Measurements from ENCODE around the gene CAMTA1. TPM values are rescaled to one million over a fixed set of nuclear protein-coding genes. Genes with fewer than 3 reads are reported as not detected.

CAMTA1 gene
- total RNA-seq, 2 experiments from 2014 or later, result 45.5 to 45.6 TPM

GRCh38 chr1:7387053-7387927 is 602.0 kb downstream of the CAMTA1 start:
- Mint-ChIP-seq H3K27ac (no peak overlapping the region), H3K36me3 (no peaks in the 10 kb centered on the region), H3K4me1 (no peaks in the 10 kb centered on the region), H3K27me3 (no peaks in the 10 kb centered on the region), H3K4me3 (no peak overlapping the region), H3K9me3 (no peaks in the 10 kb centered on the region)
- no peak for ATAC-seq (ENCODE audit: low read depth)
- no peak for DNase-seq
- POLR2A ChIA-PET, result no interaction called here

GRCh38 chr1:7388141-7388487 is 602.9 kb downstream of the CAMTA1 start:
- no peak overlapping the region for H3K4me3 Mint-ChIP-seq
- H3K9me3 Mint-ChIP-seq, result no peaks in the 10 kb centered on the region
- H3K4me1 Mint-ChIP-seq, result no peaks in the 10 kb centered on the region
- no peaks in the 10 kb centered on the region for H3K36me3 Mint-ChIP-seq
- POLR2A ChIA-PET, result no interaction called here
- H3K27me3 Mint-ChIP-seq, result no peaks in the 10 kb centered on the region
- ATAC-seq (ENCODE audit: low read depth) (no peak), DNase-seq (no peak)
- H3K27ac Mint-ChIP-seq, result no peak overlapping the region

DNA sequence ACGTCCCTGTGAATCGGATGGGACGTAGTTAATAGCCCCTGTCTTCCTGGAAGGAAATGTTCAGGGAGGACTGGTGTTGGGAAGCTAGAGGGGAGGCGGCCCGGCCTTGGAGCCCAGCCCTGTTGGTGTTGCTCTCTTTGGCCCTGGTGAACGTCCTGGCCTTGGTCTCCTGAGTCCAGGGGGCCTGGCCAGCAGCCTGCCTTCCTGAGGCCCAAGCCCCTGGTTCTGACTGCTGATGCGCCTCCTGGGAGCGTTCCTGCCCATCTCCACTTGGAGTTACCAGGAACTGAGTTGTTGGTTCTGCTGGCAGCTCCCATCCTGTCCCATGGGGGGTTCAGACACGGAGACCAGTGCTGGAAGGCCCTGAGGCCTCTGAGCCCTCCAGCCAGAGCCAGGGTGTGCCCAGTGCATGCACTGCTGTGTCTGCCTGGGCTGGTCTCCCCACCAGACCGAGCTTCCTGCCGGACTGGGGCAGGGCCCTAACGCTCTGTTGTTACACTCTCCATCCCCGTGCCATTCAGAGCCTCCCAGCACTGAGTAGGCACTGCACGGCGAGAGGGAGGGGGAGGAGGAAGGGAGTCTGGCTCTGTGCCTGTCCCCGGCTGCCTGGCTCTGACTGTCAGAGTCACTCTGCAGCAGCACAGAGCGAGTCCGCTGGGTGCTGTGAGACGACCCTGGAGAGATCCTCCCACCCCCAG is 603.4 kb downstream of the CAMTA1 start:
- Mint-ChIP-seq H3K27me3 (no peaks in the 10 kb centered on the region), H3K27ac (no peak overlapping the region)
- no peak for DNase-seq

GRCh38 chr1:7389201-7389905 is 604.1 kb downstream of the CAMTA1 start:
- Mint-ChIP-seq H3K9me3 (no peaks in the 10 kb centered on the region), H3K36me3 (no peaks in the 10 kb centered on the region)
- DNase-seq, result no peak

More for the DNA sequence above, 603.4 kb downstream of the CAMTA1 start:
- POLR2A ChIA-PET, result no interaction called here
- ATAC-seq (ENCODE audit: low read depth), result no peak
- no peaks in the 10 kb centered on the region for H3K4me1 Mint-ChIP-seq
- H3K36me3 Mint-ChIP-seq, result no peaks in the 10 kb centered on the region
- H3K9me3 Mint-ChIP-seq, result no peaks in the 10 kb centered on the region
- H3K4me3 Mint-ChIP-seq, result no peak overlapping the region

GRCh38 chr1:7389906-7390603 is 604.8 kb downstream of the CAMTA1 start:
- Mint-ChIP-seq H3K4me3 (no peak overlapping the region), H3K27ac (no peak overlapping the region), H3K4me1 (no peaks in the 10 kb centered on the region), H3K27me3 (peaks cover 2% of the 10 kb centered on the region), H3K36me3 (no peaks in the 10 kb centered on the region), H3K9me3 (no peaks in the 10 kb centered on the region)
- DNase-seq (no peak), ATAC-seq (ENCODE audit: low read depth) (no peak)
- POLR2A ChIA-PET, result no interaction called here

More at GRCh38 chr1:7389201-7389905, 604.1 kb downstream of the CAMTA1 start:
- H3K4me3 Mint-ChIP-seq, result no peak overlapping the region
- POLR2A ChIA-PET, result no interaction called here
- no peak overlapping the region for H3K27ac Mint-ChIP-seq
- no peak for ATAC-seq (ENCODE audit: low read depth)
- H3K27me3 Mint-ChIP-seq, result no peaks in the 10 kb centered on the region
- no peaks in the 10 kb centered on the region for H3K4me1 Mint-ChIP-seq

DNA sequence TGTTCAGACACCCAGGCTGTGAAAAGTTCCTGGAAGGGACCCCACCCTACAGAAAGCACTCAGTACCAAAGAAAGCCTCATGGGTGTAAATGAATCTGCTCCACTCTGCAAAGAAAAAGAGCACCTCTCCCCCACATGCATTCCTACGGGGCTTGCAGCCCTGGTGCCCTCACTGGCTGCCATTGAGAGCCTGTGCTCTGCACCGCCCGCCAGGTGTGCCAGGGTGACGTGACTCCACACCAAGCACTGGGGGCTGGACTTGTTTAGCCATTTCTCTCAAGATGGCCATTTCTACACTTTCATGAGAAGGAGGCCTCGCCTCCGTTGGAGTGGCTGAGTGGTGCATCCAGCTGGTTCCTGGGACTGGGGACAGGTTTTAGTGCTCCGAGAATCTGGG is 605.3 kb downstream of the CAMTA1 start:
- Mint-ChIP-seq H3K4me1 (no peaks in the 10 kb centered on the region), H3K27ac (no peak overlapping the region), H3K9me3 (peaks cover 2% of the 10 kb centered on the region), H3K27me3 (peaks cover 6% of the 10 kb centered on the region), H3K4me3 (no peak overlapping the region), H3K36me3 (no peaks in the 10 kb centered on the region)
- ATAC-seq (ENCODE audit: low read depth) (no peak), DNase-seq (no peak)
- POLR2A ChIA-PET, result no interaction called here

DNA sequence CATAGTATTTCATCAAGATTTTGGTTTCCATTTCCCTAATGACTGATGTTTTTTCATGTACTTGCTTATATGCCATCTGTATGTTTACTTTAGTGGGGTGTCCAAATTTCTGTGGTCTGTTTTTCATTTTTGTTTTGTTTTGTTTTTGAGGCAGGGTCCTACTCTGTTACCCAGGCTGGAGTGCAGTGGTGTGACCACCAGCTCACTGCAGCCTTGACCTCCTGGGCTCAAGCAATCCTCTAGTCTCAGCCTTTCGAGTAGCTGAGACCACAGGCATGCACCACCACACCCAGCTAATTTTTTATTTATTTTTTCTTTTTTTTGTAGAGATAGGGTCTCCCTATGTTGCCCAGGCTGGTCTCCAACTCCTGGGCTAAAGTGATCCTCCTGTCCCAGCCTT is 607.9 kb downstream of the CAMTA1 start:
- peaks cover 16% of the 10 kb centered on the region for H3K27me3 Mint-ChIP-seq
- H3K4me3 Mint-ChIP-seq, result no peak overlapping the region
- no peaks in the 10 kb centered on the region for H3K4me1 Mint-ChIP-seq
- H3K27ac Mint-ChIP-seq, result no peak overlapping the region
- POLR2A ChIA-PET, result no interaction called here
- no peaks in the 10 kb centered on the region for H3K36me3 Mint-ChIP-seq
- peaks cover 2% of the 10 kb centered on the region for H3K9me3 Mint-ChIP-seq
- ATAC-seq (ENCODE audit: low read depth), result no peak
- DNase-seq, result no peak

DNA sequence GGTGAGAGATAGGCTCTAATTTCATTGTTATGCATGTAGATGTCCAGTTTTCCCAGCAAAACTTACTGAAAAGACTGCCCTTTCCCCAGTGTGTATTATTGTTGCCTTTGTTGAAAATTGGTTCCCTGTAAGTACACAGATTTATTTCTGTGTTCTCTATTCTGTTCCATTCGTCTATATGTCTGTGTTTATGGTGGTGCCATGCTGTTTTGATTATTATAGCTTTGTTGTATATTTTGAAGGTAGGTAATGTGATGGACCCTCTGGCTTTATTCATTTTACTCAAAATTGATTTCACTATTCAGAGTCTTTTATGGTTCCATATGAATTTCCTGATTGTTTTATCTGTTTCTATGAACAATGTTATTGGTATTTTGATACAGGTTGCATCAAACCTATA is 610.0 kb downstream of the CAMTA1 start:
- Mint-ChIP-seq H3K4me3 (no peak overlapping the region), H3K4me1 (no peaks in the 10 kb centered on the region), H3K9me3 (peaks cover 2% of the 10 kb centered on the region), H3K27me3 (peaks cover 27% of the 10 kb centered on the region), H3K27ac (no peak overlapping the region), H3K36me3 (no peaks in the 10 kb centered on the region)
- ATAC-seq (ENCODE audit: low read depth), result no peak
- POLR2A ChIA-PET, result no interaction called here
- no peak for DNase-seq

DNA sequence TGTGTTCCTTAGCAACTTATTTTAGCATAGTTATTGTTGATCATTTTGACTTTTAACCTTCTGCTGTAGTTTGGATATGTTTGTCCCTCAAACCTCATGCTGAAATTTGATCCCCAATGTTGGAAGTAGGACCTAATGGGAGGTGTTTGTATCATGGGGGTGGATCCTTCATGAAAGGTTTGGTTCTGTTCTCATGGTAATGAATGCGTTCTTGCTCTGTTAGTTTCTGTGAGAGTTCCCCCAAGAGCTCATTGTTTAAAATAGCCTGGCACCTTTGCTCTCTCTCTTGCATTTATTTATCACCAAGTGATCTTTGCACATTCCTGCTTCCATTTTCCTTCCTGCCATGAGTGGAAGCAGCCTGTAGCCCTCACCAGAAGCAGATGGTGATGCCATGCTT is 613.7 kb downstream of the CAMTA1 start:
- POLR2A ChIA-PET, result no interaction called here
- Mint-ChIP-seq H3K4me1 (no peaks in the 10 kb centered on the region), H3K9me3 (peaks cover 2% of the 10 kb centered on the region), H3K36me3 (no peaks in the 10 kb centered on the region), H3K4me3 (no peak overlapping the region), H3K27ac (no peak overlapping the region), H3K27me3 (peaks cover 34% of the 10 kb centered on the region)
- no peak for DNase-seq
- ATAC-seq (ENCODE audit: low read depth), result no peak

GRCh38 chr1:7399514-7400125 is 614.4 kb downstream of the CAMTA1 start:
- no peaks in the 10 kb centered on the region for H3K36me3 Mint-ChIP-seq
- no peak overlapping the region for H3K27ac Mint-ChIP-seq
- ATAC-seq (ENCODE audit: low read depth) (no peak), DNase-seq (no peak)
- peaks cover 33% of the 10 kb centered on the region for H3K27me3 Mint-ChIP-seq
- no peak overlapping the region for H3K4me3 Mint-ChIP-seq
- H3K9me3 Mint-ChIP-seq, result peaks cover 2% of the 10 kb centered on the region
- no peaks in the 10 kb centered on the region for H3K4me1 Mint-ChIP-seq
- POLR2A ChIA-PET, result no interaction called here

DNA sequence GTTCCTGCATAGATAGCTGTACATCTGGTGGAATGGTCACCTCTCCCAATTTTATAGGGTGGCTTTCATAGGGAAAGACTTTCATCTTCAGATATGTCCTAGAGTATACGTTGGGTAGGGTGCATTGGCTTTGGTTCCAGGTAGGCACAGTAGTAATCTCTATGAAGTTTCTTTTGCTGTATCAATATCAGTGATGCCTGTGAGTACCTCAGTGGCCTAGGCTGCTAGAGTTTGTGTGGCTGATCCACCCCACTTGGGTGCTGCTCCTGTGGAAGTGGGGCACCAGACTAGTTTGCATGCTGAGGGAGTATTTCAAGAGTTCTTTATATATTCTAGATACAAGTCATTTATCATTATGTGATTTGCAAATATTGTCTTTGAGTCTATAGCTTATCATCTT is 615.3 kb downstream of the CAMTA1 start:
- no peak for DNase-seq
- POLR2A ChIA-PET, result no interaction called here
- H3K27me3 Mint-ChIP-seq, result peaks cover 29% of the 10 kb centered on the region

DNA sequence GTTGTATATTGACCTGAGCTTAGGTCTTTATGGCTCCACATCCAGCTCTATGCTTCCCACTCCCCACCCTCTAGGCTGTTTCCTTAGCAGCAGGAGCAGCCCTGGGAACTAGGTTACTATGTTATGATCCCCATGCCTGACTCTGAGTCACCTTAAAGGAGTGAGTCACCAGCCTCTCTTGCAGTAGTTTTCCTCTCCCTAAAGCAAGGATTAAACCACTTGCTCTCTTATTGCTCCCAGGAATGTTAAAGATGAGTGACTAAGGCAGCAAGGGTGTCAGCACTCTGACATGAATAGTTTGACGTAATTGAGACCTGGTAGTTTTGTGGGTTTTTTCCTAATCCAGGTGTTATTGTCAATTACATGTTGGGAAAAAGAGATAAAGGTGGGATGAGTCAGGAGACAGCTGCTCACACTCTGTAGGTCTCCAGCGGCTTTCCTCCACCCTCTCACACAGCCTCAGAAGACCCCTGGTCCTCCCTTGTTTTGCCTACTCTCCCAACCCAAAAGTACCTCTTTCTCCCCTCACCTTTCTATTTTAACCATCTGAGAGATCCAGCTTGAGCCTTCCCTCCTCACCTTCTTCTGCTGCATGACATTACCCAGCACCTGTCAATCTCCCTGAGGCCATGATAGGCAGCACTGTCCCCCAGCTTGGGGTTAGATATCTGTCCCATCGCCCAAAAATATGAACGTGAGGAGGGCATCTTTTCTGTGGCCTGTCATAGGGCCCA is 616.7 kb downstream of the CAMTA1 start:
- ATAC-seq (ENCODE audit: low read depth), result no peak
- H3K4me1 Mint-ChIP-seq, result no peaks in the 10 kb centered on the region
- DNase-seq, result no peak
- POLR2A ChIA-PET, result no interaction called here
- no peaks in the 10 kb centered on the region for H3K9me3 Mint-ChIP-seq
- H3K27ac Mint-ChIP-seq, result no peak overlapping the region
- H3K36me3 Mint-ChIP-seq, result no peaks in the 10 kb centered on the region
- H3K27me3 Mint-ChIP-seq, result peaks cover 25% of the 10 kb centered on the region
- H3K4me3 Mint-ChIP-seq, result no peak overlapping the region

More for the DNA sequence above, 615.3 kb downstream of the CAMTA1 start:
- no peak overlapping the region for H3K27ac Mint-ChIP-seq
- no peaks in the 10 kb centered on the region for H3K36me3 Mint-ChIP-seq
- no peaks in the 10 kb centered on the region for H3K4me1 Mint-ChIP-seq
- no peak for ATAC-seq (ENCODE audit: low read depth)
- no peak overlapping the region for H3K4me3 Mint-ChIP-seq
- no peaks in the 10 kb centered on the region for H3K9me3 Mint-ChIP-seq

GRCh38 chr1:7402548-7402850 is 617.2 kb downstream of the CAMTA1 start:
- no peaks in the 10 kb centered on the region for H3K9me3 Mint-ChIP-seq
- no peaks in the 10 kb centered on the region for H3K4me1 Mint-ChIP-seq
- no peaks in the 10 kb centered on the region for H3K36me3 Mint-ChIP-seq
- POLR2A ChIA-PET, result no interaction called here
- ATAC-seq (ENCODE audit: low read depth) (no peak), DNase-seq (no peak)
- peaks cover 21% of the 10 kb centered on the region for H3K27me3 Mint-ChIP-seq
- H3K4me3 Mint-ChIP-seq, result no peak overlapping the region
- no peak overlapping the region for H3K27ac Mint-ChIP-seq
